Non-pigmented ciliary epithelial cell (primary cell): Measurements from ENCODE around the gene PRELID1.
A peak's percentile ranks its signal among the peaks of the same experiment; 100 is the strongest.
"Not testable (repeated sequence)": the region's sequence is repeated elsewhere in the genome, so short reads cannot be mapped to it uniquely, and the experiment has no call there.

ENCODE experiments used
- DNase-seq: peaks from one replicate; pipeline ENCODE4 v3.0.0-alpha.2; 2010; ENCODE audit warnings: low read depth

The PRELID1 gene

GRCh38 chr5:177299697-177300096, 3.9 kb upstream of the PRELID1 start:
- no peak for DNase-seq

GRCh38 chr5:177300236-177300880, 3.2 kb upstream of the PRELID1 start:
- peak; percentile 27 for DNase-seq

- no peak for DNase-seq
These were observed 2.6 kb upstream of the PRELID1 start for GRCh38 chr5:177300951-177301350.

DNA sequence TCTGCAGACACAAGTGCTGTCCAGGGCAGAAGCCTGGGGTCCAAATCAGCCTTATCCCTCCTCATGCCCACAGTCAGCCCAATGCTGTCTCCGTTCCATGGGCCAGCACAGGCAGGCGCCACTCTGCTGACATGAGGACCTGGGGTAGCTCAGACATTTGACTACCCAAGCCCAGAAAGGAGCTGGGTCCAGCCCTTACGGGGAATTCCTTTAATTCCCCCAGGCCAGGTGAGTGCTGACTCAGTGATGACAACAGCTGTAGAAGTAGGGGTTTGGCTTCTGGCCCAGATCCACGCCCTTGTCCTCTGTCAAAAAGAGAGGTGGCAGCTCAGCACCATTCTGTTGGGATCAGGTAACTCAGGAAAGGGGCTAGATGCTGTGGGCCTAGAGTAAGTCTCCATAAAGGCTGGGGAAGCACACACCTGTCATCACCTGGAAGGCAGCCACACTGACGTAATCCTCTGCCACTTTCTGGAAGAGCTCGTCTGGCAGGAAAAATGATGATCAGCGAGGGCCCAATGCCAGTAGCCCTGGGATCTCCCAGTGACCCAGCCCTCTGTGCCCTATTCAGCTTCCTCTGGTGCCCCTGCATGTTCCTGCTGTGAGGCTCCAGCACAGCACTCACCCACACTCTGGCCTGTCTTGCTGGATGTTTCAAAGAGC, 2.0 kb upstream of the PRELID1 start:
- DNase-seq = no peak

GRCh38 chr5:177302354-177303110, 1.1 kb upstream of the PRELID1 start:
- DNase-seq = no peak

DNA sequence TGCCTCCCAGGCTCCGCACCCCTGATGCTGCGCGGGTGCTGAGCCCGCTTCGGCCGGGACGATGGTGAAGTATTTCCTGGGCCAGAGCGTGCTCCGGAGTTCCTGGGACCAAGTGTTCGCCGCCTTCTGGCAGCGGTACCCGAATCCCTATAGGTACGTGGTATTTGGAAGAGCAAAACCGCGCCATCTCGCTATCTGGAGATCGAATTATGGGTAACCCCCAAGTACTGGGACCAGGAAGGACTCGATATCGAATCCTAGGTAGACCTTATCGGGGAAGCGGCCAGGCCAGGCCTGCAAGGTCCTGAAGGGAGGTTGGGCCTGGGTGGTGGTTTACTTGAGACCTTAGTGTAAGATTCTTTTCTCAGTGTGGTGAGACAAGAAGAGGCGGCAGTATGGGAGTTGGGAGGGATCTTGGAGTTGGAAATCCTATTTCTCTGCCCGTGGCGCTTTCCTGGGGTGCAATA, 359 bp downstream of the PRELID1 start:
- DNase-seq = no peak

GRCh38 chr5:177304392-177305119, 957 bp downstream of the PRELID1 start:
- DNase-seq = no peak

GRCh38 chr5:177306103-177306640, 2.6 kb downstream of the PRELID1 start:
- not testable (repeated sequence) for DNase-seq

GRCh38 chr5:177306674-177307543, 3.3 kb downstream of the PRELID1 start:
- DNase-seq = no peak

DNA sequence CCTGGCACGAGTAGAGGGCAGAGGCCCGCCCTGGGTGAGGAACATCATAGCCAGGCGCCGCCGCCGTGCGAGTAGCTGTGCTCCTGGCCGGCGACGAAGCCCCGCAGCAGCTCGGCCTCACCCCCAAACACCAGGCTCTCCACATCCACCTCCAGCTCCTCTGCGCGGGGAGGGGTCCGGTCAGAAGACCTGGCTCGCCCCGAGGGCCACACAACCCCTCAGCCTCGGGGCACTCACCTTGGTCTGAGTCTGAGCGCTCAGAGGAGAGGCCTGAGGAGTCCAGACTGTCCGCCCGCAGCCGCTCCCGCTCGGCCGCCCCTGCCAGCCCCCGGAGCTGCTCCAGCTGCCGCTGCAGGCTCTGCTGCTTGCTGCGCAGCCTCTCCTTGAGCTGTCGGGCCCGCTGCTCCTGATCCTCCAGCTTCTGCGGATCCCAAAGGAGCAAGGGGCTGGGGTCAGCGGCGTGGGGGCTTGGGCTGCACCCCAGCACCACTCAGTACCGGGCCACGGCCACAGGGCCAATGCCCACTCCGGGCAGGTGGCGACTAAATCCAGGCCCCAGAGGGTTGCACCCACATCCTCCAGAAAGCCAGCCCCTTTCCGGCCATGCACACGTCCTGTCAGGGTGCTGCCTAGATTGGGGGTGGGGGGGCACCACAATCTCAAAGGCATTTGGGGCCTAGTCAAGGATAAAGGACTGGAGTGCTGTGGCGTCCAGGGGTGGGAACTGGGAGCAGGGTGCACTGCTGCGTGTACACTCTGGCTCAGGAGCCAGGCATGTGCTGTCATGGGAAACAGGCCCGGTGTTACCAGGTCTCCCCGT, 4.2 kb downstream of the PRELID1 start:
- DNase-seq = no peak

- no peak for DNase-seq
These were observed 5.1 kb downstream of the PRELID1 start for GRCh38 chr5:177308740-177309139.

GRCh38 chr5:177309351-177310191, 6.0 kb downstream of the PRELID1 start:
- DNase-seq = peak; percentile 27

GRCh38 chr5:177310332-177310731, 6.7 kb downstream of the PRELID1 start:
- no peak for DNase-seq

- no peak for DNase-seq
These were observed 7.3 kb downstream of the PRELID1 start for GRCh38 chr5:177310757-177311391.

GRCh38 chr5:177311392-177311722, 7.8 kb downstream of the PRELID1 start:
- no peak for DNase-seq

GRCh38 chr5:177311723-177312648, 8.4 kb downstream of the PRELID1 start, which contains the start of gene MXD3:
Gene MXD3, minus strand, starts transcription at chr5:177311898. Its CDS starts 68 bp downstream, at chr5:177311830.
- DNase-seq = peak; percentile 51

- no peak for DNase-seq
These were observed 9.1 kb downstream of the PRELID1 start for GRCh38 chr5:177312649-177313181.
